ENCODE measurements around the gene C10orf71. TPM values are rescaled to one million over a fixed set of nuclear protein-coding genes. Genes with fewer than 3 reads are reported as not detected.

C10orf71 gene
- total RNA-seq, 1 donor from 2014 or later: not detected

DNA sequence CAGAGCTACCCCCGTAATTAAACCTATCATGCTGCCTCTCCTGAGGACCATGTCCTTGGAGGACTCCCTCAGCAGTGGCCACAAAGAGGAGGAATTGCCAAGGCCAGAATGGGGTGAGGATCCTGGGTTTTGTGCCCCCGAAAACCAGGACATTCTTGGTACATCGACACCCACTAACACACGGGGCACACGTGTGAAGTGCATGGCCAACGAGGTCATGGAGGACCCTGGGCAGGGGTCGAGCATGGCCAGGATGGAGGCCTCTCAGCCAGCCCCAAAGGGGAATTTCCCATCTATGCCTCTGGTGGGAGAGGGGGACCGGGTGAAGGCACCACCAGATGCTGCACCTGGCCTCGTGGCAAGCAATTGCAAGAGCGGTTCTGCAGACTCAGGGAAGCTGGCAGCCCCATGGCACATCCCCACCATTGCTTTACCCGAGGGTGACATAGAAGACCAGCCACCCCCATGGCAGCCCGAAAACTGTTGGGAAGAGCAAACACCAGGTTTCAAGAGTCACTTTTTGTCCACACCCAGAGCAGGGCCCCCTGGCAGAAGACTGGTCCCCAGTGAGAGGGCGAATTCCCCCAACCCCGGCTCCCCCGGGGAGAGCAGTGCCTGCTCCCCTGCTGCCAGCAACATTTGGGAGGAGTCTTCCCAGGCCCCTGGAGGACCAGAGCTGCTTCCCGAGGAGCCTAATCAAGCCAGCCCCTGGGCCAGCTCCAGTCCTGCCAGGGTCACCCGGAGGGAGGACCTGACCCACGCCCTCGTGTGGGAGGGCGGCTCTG lies 26.4 kb downstream of the C10orf71 start:
- H3K4me3 ChIP-seq (ENCODE audit: low read depth, low read length): no peak overlapping the region
- no peaks in the 10 kb centered on the region for H3K36me3 ChIP-seq (ENCODE audit: control insufficient read depth, insufficient read depth, low read length)
- DNase-seq (ENCODE audit: low read depth): no peak
- TF ChIP-seq, protein P1, sequence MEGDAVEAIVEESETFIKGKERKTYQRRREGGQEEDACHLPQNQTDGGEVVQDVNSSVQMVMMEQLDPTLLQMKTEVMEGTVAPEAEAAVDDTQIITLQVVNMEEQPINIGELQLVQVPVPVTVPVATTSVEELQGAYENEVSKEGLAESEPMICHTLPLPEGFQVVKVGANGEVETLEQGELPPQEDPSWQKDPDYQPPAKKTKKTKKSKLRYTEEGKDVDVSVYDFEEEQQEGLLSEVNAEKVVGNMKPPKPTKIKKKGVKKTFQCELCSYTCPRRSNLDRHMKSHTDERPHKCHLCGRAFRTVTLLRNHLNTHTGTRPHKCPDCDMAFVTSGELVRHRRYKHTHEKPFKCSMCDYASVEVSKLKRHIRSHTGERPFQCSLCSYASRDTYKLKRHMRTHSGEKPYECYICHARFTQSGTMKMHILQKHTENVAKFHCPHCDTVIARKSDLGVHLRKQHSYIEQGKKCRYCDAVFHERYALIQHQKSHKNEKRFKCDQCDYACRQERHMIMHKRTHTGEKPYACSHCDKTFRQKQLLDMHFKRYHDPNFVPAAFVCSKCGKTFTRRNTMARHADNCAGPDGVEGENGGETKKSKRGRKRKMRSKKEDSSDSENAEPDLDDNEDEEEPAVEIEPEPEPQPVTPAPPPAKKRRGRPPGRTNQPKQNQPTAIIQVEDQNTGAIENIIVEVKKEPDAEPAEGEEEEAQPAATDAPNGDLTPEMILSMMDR (IDR thresholded peaks at IDR 0.05; ENCODE audit: insufficient read depth, low read length, poor library complexity, severe bottlenecking): no peak
- no peaks in the 10 kb centered on the region for H3K27me3 ChIP-seq (ENCODE audit: control insufficient read depth, insufficient read depth, low read length)

DNA sequence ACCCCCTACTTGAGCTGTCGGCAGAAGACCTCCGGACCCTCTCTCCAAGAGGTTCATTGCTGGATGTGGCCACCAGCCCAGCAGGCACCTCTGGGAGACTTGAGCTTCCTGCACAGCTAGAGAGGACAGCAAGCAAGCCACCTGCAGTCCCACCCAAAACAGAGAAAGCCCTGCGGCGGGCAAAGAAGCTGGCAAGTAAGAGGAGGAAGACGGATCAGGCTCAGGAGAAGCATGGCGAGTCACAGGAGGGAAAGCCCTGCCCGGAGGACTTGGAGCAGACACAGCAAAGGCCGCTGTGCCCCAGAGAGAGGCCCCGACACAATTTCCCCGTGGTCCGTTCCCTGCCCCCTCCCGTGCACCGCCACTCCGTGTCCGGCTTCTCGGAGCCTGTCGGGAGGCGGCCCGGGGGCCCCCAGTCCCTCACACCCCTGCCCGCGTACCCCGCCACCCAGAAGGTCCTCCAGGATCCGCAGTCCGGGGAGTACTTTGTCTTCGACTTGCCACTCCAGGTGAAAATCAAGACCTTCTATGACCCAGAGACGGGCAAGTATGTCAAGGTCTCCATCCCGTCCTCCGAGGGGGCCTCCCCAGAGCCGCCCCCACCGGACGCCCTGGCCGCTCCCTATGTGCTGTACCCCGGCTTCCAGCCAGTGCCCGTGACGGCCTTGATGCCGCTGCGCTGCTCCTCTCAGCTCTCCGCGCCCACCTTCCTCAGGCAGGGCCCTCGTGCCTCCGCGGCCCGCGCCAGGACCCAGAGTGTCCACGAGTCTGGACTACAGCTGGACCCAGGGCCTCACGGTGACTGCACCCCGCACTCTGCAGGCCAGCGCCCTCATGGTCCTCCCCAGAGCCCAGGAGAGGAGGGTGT lies 27.2 kb downstream of the C10orf71 start:
- H3K27me3 ChIP-seq (ENCODE audit: control insufficient read depth, insufficient read depth, low read length): no peaks in the 10 kb centered on the region
- no peak overlapping the region for H3K4me3 ChIP-seq (ENCODE audit: low read depth, low read length)
- no peaks in the 10 kb centered on the region for H3K36me3 ChIP-seq (ENCODE audit: control insufficient read depth, insufficient read depth, low read length)
- DNase-seq (ENCODE audit: low read depth): no peak
- TF ChIP-seq, protein P1 (IDR thresholded peaks at IDR 0.05; ENCODE audit: insufficient read depth, low read length, poor library complexity, severe bottlenecking): no peak

DNA sequence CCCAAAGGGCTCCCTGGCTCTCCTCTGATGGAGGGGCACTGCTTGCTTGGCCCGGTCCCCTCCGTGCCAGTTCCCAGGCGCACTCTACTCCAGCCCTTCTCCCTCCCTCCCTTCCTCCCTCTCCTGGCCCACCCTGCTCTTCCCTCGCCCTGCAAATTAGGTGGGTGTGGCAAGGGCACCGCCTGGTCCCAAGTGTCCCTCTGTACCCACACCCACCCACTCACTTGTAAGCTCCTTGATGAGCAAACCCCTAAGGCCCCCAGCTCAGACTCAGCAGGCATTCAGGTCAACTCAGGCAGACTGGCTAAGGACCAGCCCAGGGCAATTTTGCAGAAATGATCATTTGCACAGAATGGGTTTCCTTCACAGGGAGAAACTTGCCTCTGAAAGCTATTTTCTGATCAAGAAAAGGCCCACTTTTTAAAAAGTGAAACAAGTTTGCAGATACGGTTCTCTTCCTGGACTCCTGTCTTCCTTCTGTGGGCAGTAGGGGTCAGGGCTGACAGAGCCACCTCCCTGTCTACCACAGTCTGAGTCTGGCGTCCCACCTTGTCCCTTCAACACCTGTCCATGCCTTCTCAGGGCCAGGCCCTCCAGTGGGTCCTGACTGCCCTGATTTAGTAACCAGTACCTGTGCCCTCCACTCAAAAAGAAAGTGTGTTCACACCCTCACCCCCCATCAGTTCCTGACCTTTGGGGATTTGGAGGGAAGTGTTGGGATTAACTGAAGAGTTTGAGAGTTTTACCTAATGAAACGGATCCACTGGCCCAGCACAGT lies 28.3 kb downstream of the C10orf71 start:
- DNase-seq (ENCODE audit: low read depth): no peak
- TF ChIP-seq, protein P1 (IDR thresholded peaks at IDR 0.05; ENCODE audit: insufficient read depth, low read length, poor library complexity, severe bottlenecking): no peak
- Histone ChIP-seq H3K36me3 (ENCODE audit: control insufficient read depth, insufficient read depth, low read length) (no peaks in the 10 kb centered on the region), H3K4me3 (ENCODE audit: low read depth, low read length) (no peak overlapping the region), H3K27me3 (ENCODE audit: control insufficient read depth, insufficient read depth, low read length) (no peaks in the 10 kb centered on the region)

DNA sequence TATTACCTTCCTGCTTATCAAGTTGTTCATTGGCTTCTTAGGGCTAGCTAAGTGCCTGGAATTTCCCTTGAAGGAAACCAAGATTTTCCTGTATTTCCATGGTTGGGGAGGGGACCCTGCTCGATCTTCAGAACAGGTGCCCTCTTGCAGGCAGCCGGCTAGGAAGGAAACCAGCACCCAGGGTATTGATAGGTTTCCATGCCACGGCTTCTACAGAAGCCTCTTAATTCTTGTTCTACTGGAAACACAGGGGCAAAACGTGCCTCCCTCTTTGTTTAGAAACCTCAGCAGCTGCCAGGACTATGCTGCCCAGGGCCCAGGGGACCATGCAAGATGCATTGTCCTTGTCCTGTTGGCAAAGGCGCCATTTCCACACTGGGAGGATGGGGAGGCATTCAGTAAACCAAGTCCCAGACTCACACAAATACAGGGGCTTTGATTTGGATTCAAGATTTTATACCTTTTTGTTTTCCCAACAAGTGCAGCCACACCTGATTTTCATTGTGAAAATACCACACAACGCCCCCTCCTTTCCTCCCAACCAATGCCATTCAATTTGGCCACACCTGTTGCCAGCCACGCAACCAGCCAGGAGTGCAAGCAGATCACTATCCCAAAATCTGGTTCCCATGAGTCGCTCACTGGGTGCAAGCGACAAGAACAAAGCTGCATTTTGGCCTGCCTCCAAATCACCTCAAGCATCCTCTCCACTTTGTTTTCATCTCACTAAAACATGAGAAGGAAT lies 29.6 kb downstream of the C10orf71 start:
- no peak for DNase-seq (ENCODE audit: low read depth)
- Histone ChIP-seq H3K36me3 (ENCODE audit: control insufficient read depth, insufficient read depth, low read length) (no peaks in the 10 kb centered on the region), H3K4me3 (ENCODE audit: low read depth, low read length) (no peak overlapping the region), H3K27me3 (ENCODE audit: control insufficient read depth, insufficient read depth, low read length) (no peaks in the 10 kb centered on the region)
- TF ChIP-seq, protein P1 (IDR thresholded peaks at IDR 0.05; ENCODE audit: insufficient read depth, low read length, poor library complexity, severe bottlenecking): no peak

DNA sequence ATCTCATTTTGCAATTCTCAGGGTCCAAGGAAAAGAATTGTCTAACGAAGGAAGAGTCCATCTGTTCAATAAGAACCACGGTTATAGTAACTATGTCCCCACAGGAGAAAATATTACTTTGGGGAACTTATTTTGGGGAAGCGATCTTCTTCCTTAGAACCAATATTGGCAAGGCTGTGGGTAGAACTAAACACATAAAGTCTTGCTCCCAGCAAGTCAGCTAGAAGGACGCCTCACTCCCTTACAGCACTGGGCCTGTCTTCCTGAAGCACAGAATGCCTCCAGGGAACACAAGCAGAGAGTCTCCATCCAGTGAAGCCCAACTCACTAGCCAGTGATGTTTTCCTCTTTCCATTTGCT lies 30.2 kb downstream of the C10orf71 start:
- no peaks in the 10 kb centered on the region for H3K36me3 ChIP-seq (ENCODE audit: control insufficient read depth, insufficient read depth, low read length)
- no peak for DNase-seq (ENCODE audit: low read depth)
- no peak overlapping the region for H3K4me3 ChIP-seq (ENCODE audit: low read depth, low read length)
- no peaks in the 10 kb centered on the region for H3K27me3 ChIP-seq (ENCODE audit: control insufficient read depth, insufficient read depth, low read length)
- TF ChIP-seq, protein P1 (IDR thresholded peaks at IDR 0.05; ENCODE audit: insufficient read depth, low read length, poor library complexity, severe bottlenecking): no peak

Measured in kidney epithelial cell (primary cell).